ENCODE results near the gene ABHD1.
A peak's percentile ranks its signal among the peaks of the same experiment; 100 is the strongest.
"Not testable (repeated sequence)": the region's sequence is repeated elsewhere in the genome, so short reads cannot be mapped to it uniquely, and the experiment has no call there.

Gene ABHD1

DNA sequence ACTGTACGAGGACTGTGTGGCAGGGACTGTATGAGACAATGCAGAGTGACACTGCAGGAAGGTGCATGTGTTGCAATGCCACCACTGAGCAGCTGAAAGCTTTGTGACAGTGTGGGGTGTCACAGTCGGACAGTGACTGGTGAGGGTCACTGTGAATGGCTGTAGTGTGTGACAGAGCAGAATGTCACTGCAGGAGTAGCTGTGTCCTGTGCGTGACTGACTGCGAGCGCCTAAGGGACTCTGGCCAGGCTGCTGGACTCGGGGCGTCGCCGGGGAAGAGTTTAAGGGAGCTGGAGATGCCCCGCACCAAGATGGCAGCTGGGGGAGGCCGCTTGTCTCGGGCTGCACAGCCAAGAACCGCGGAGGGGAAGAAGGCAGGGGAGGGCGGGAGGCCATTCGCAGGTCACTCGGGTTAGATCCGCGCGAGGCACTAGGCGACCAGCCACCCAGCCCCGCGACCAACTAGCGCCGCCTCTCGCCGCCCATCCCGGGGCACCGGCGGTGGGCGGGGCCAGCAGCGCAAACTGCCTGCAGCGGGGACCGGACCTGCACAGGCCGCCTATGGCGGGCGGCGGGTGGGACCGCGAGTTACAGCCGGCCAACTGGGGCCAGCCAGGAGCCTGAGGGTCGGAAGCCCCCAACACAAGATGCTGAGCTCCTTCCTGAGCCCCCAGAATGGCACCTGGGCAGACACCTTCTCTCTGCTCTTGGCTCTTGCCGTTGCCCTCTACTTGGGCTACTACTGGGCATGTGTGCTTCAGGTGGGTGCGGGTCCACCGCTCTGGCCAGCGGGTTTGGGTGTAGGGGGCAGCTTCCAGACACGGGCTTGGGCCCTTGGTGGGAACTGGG, at the start of gene ABHD1:
TSS of gene ABHD1 (plus strand) at position 514 of the 849 bp plus-strand sequence. CDS start at position 648, 134 bp downstream.
- no peak for DNase-seq

DNA sequence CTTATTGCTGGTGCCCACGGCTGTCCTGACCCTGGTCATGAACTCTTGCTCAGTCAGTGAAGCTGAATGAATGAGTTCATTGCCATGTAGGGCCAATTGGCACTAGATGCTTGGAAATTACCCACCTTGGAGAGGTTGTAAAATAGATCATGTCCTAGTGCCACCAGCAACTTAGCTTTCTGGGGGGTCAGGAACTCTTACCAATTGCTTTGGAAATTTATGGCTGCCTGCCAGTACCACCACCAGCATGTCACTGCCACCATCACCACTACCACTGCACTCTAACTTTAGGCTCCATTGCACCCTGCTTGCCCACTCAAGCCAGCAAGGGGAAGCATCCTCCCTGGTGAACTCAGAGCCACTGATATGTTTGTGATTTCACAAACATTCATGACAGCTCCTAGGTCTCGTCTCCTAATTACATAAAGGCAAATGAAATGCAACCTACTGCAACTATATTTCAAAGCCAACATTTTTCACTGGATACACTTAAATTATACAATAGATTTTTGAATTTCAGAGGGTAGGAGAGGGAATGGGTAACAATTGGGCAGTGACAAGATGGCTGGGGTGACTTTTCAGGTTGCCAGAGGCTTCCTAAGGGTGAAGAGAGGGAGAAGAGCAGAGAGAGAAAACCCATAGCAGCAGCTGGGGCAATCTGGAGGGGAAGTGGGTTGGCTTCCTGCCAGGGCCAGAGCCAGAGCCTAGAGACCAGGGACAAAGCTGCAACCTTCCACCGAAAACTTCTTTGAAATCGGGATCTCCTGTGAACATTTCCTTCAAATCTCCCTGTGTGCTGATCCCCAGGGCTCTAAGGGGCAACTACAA, 48.7 kb upstream of the ABHD1 start:
- no peak for DNase-seq

DNA sequence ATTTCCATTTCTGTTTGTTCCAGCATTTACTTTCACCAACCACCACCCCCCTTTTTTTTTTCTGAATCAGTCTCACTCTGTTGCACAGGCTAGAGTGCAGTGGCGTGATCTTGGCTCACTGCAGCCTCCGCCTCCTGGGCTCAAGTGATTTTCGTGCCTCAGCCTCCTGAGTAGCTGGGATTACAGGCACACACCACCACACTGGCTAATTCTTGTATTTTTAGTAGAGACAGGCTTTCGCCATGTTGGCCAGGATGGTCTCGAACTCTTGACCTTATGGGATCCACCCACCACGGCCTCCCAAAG, 48.1 kb upstream of the ABHD1 start:
- DNase-seq = not testable (repeated sequence)

DNA sequence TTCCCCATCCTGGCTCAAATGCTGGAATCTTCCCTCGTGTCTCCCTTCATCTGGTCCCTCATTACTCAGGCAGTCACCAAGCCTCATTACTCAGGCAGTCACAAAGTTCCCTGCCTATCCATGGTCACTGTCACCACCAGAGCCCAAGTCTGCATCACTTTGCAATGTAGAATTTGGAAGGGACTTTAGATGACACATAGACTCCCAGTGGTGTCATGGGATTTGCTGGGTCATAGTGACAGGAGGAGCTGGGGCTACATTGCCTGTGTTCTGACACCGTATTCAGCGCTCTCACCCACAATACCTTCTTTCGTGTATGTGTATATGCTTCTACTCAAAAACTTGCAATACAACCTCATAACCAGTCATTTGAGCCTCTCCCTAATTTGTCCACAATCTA, 47.3 kb upstream of the ABHD1 start:
- no peak for DNase-seq

DNA sequence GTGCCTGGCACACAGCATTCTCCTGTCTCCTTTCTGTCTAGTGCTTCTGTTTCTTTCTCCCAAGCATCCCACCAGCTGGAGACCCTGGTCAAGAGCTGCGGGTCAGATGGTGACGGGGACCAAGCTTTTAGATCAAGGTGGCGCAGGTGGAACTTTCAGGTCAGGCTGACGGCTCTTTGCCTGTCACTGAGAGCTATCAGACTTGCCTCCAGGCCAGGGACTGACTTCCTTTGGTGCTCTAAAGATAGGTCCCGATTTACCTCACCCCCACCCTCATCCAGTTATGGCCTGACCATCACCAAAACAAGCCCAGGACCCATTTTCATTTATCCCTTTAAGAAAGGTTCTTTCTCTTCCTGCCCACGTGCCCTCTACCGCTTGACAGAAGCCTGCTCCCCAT, 46.4 kb upstream of the ABHD1 start:
- no peak for DNase-seq

DNA sequence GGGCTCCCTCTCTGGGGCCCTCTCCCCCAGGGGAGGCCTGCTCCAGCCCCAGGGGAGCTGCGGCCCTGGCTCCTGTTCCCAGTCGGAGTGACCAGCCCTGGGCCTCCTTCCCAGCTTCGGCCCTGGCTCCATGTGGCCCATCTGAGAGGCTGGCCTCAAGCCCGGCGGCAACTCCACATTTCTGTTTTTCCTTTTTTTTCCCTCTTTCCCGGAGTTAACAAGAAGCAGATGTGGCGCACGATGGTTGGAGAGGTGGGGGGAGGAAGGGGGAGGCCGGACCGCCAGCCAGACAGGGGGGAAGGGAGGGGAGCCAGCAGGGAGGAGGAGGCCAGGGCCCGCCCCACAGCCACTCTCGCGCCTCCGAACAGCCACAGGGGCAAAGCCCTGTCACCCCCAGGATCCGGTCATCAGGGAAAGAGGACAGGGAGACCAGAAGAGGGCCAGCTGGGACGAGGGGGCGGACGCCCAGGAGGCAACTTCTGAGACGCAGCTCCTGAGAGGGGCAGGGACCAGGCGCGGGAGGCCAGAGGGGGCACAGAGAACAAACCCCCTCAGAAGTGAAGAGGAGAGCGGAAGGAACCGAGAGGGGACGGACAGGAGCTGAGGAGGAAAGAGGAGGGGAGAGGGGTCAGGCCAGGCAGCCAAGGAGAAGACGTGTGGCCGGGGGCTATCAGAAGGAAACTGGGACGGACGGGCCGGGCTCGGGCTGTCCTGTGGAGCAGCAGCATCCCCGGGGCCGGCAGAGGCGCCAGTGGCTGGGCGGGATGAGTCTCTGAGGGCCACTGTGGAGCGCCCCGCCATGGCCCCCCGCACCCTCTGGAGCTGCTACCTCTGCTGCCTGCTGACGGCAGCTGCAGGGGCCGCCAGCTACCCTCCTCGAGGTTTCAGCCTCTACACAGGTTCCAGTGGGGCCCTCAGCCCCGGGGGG, 45.1 kb upstream of the ABHD1 start, which contains the start of gene EMILIN1:
TSS of gene EMILIN1 (plus strand) at position 349 of the 928 bp plus-strand sequence. CDS start at position 800, 451 bp downstream.
- DNase-seq = no peak

DNA sequence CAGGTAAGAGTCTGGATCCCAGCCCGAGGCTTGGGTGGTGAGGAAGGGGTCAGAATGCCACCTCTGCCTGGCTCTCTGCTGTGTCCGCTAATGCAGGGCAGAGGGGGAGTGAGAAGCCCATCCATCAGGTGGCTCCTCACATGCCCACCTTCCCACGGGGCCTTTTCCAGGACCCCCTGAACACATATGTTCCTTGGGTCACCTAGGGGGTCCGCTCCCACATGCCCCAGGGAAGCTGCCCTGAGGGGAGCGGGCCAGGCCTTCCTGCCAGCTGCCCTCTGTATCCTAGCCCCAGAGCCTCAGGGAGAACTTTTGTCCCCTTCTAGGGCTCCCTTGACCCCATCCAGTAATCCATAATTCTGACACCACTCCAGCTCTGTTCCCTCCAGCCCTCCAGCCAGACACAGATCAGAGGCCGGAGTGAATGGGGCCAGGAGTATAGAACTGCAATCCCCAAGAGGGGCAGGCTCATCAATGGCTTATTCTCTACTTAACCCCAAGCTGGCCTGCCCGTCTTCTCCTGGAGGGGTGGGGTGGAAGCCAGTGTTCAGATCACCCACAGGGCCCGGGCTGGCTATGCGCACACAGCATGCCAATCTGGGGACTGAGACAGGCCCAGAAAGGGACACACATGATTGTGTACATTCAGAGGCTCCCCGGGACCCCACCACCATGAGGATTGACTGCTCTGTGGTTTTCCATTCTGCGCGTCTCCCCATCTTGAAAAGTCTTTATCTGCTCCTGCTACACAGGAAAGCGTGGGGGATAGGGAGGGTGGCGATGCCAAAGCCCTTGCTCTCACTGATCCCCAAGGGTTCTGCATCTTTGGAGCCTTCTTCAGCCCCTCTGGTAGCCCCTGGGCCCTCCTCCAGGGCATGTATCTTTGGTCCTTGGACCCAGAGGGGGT, 44.1 kb upstream of the ABHD1 start:
- no peak for DNase-seq

DNA sequence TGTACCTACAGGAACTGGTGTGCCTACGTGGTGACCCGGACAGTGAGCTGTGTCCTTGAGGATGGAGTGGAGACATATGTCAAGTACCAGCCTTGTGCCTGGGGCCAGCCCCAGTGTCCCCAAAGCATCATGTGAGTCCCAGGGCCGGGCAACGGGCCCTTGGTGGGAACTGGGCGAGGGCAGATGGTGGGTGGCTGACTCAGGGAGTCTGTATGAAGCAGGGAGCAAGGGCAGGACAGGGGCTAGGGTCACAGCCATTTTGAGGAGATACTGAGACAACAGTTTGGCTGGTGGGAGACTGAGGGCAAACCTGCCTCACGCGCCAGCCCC, 43.5 kb upstream of the ABHD1 start:
- no peak for DNase-seq

DNA sequence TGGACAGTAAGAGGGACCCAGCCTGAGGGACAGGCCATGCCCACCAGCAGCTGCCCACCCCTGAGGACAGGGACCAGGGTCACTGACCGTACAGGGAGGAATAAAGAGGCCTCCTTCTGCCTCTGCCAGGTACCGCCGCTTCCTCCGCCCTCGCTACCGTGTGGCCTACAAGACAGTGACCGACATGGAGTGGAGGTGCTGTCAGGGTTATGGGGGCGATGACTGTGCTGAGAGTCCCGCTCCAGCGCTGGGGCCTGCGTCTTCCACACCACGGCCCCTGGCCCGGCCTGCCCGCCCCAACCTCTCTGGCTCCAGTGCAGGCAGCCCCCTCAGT, 43.0 kb upstream of the ABHD1 start:
- no peak for DNase-seq

DNA sequence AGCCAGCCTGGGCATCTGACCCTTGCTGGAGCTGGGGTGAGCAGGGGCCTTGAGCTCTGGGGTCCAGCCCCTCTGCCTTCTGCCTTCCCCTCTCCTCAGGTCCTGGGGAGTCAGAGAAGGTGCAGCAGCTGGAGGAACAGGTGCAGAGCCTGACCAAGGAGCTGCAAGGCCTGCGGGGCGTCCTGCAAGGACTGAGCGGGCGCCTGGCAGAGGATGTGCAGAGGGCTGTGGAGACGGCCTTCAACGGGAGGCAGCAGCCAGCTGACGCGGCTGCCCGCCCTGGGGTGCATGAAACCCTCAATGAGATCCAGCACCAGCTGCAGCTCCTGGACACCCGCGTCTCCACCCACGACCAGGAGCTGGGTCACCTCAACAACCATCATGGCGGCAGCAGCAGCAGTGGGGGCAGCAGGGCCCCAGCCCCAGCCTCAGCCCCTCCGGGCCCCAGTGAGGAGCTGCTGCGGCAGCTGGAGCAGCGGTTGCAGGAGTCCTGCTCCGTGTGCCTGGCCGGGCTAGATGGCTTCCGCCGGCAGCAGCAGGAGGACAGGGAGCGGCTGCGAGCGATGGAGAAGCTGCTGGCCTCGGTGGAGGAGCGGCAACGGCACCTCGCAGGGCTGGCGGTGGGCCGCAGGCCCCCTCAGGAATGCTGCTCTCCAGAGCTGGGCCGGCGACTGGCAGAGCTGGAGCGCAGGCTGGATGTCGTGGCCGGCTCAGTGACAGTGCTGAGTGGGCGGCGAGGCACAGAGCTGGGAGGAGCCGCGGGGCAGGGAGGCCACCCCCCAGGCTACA, 41.4 kb upstream of the ABHD1 start:
- DNase-seq = no peak

DNA sequence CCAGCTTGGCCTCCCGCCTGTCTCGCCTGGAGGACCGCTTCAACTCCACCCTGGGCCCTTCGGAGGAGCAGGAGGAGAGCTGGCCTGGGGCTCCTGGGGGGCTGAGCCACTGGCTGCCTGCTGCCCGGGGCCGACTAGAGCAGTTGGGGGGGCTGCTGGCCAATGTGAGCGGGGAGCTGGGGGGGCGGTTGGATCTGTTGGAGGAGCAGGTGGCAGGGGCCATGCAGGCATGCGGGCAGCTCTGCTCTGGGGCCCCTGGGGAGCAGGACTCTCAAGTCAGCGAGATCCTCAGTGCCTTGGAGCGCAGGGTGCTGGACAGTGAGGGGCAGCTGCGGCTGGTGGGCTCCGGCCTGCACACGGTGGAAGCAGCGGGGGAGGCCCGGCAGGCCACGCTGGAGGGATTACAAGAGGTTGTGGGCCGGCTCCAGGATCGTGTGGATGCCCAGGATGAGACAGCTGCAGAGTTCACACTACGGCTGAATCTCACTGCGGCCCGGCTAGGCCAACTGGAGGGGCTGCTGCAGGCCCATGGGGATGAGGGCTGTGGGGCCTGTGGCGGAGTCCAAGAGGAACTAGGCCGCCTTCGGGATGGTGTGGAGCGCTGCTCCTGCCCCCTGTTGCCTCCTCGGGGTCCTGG, 40.7 kb upstream of the ABHD1 start:
- no peak for DNase-seq

DNA sequence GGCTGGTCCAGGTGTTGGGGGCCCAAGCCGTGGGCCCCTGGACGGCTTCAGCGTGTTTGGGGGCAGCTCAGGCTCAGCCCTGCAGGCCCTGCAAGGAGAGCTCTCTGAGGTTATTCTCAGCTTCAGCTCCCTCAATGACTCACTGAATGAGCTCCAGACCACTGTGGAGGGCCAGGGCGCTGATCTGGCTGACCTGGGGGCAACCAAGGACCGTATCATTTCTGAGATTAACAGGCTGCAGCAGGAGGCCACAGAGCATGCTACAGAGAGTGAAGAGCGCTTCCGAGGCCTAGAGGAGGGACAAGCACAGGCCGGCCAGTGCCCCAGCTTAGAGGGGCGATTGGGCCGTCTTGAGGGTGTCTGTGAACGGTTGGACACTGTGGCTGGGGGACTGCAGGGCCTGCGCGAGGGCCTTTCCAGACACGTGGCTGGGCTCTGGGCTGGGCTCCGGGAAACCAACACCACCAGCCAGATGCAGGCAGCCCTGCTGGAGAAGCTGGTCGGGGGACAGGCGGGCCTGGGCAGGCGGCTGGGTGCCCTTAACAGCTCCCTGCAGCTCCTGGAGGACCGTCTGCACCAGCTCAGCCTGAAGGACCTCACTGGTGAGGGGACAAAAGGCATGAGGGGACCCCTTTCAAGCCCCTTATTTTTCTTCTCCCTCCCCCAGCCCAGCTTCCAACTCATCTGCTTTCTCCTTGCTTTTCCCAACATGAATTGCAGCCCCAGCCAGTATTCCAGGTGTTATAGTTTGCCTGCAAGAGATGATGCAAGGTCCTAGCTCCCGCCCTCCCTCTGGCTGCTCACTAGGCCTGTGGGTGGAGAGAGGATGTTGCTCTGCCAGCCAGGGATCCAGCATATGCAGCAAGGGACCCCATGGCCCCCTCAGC, 40.0 kb upstream of the ABHD1 start:
- DNase-seq = no peak

DNA sequence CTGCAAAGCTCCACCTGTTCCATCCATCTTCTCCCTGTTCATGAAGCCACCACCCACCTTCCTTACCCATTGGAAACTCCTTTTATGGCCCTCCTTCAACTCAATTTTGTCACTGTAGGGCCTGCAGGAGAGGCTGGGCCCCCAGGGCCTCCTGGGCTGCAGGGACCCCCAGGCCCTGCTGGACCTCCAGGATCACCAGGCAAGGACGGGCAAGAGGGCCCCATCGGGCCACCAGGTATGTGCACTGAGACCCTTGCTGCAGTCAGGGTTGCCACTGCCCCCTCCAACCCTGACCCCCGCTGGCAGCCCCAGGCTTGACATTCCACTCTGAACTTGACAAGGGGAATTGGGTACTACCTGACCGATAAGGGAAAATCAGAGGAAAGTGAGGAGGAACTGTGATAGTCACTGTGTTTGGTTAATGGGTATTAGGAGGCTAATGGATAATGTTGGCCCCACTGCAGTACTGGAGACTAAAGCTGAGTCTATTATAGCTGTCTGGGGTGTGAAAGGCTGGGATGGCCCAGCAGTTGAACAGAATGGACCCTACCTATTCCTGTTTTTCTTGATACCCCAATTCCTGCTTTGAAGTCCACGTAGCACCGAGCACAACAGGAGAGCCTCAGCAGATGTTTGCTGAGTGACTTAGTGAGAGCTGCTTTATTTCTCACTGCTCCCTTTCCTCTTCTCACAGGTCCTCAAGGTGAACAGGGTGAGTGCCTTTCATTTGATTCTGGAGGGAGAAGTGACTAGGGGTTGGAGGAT, 39.1 kb upstream of the ABHD1 start:
- no peak for DNase-seq

DNA sequence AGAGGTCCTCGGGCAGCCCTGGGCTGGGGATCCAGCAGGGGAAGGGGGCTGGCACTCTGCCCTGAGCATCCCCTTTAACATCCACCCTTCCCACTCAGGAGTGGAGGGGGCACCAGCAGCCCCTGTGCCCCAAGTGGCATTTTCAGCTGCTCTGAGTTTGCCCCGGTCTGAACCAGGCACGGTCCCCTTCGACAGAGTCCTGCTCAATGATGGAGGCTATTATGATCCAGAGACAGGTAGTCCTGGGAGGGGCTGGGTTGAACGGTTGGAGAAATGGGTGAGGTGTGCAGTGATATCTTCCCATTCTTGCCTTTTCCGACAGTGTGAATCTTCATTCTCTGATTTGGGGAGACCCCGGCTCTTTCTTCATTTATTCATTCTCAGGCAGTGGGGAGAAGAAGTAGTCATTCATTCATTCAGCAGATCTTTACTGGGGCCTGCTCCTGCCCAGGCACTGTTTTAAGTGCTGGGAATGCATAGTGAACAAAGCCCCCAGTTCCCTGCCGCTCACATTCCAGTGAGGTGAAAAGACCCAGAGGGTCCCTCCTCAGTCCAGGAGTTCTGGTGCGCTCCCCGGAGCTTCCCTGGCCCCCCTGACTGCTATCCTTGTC, 38.4 kb upstream of the ABHD1 start:
- no peak for DNase-seq

DNA sequence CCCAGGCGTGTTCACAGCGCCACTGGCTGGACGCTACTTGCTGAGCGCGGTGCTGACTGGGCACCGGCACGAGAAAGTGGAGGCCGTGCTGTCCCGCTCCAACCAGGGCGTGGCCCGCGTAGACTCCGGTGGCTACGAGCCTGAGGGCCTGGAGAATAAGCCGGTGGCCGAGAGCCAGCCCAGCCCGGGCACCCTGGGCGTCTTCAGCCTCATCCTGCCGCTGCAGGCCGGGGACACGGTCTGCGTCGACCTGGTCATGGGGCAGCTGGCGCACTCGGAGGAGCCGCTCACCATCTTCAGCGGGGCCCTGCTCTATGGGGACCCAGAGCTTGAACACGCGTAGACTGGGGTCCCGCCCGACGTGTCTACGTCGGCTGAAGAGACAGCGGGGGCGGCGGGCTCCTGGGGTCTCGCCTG, 37.9 kb upstream of the ABHD1 start:
- no peak for DNase-seq

DNA sequence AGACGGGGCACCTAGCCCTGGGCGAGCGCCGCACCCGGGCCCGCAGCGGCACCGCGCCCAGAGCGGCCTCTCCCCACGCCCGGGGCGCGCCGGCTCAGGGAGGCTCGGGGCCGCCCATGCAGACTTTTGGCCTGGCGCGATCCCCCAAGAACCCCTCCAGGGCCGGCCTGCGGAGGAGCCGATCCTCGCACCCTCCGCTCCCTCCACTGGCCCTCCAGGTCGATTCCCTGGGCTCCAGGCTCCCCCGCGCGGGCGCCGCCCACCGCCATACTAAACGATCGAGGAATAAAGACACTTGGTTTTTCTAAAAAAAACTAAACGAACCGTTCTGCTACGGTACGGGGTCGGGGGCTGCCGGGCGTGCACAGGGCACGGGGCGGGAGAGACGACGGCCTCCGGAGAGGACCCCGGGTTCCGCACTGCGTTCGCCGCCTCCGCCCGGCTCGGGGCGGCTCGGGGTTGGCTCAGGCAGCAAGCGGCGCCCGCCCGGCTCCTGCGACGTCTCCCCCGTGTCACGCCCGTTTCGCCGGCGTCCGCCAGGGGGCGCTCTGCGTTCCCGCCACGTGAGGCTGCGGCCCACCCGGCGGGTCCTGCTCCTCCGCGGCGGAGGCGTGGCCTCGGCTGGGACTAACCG, 37.4 kb upstream of the ABHD1 start:
- peak; percentile 55 for DNase-seq

DNA sequence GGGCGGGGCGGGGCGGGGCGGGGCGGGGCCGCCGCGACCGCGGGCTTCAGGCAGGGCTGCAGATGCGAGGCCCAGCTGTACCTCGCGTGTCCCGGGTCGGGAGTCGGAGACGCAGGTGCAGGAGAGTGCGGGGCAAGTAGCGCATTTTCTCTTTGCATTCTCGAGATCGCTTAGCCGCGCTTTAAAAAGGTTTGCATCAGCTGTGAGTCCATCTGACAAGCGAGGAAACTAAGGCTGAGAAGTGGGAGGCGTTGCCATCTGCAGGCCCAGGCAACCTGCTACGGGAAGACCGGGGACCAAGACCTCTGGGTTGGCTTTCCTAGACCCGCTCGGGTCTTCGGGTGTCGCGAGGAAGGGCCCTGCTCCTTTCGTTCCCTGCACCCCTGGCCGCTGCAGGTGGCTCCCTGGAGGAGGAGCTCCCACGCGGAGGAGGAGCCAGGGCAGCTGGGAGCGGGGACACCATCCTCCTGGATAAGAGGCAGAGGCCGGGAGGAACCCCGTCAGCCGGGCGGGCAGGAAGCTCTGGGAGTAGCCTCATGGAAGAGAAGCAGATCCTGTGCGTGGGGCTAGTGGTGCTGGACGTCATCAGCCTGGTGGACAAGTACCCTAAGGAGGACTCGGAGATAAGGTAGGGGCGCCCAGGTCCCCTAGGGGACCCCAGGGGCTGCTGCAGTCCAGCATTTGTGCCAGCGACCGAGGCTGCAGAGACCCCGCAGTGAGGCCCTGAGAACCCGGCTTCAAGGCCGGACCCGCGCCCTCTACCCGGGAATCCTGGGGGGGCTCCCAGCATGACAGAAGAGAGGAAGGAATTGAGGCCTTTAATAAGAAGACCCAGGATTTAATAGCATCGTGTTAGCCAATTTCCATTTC, 36.7 kb upstream of the ABHD1 start, which contains the start of gene KHK:
TSS of gene KHK (plus strand) at position 49 of the 870 bp plus-strand sequence. CDS start at position 537, 488 bp downstream.
- no peak for DNase-seq

Data from SIG-M5 (cell line).